ENCODE results near the gene AFF4.

Gene AFF4

DNA sequence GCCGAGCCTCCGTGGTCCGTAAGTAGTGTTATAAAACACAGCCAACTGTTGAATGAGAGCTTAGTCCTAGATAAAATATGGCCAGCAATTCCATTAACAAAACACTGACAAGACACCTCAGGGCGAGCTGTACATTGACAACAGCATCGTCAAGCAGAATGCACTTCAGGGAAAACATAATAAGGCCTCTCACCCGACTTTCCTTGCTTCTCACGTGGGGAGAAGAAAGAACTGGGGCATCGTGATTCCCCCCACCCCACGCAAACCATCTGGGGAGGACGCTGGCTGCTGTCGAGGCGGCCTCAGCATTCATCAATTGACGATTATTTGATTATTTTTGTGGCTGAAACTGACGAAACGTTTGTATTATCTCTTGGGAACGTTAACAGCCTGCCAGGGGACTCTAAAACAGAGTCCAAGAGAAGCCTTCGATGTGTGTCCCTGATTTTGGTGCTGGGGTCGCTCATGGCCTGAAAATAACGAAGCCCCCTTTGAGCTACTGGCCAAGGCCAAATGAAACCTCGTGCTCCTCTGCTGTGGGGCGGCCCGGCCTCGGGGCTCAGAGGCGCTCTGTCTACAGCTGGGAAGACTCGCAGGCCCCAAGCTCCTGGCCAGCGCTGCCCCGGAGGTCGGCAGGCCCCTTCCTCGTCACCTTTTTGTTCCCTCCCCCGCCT is 97.6 kb downstream of the AFF4 start:
- in situ Hi-C loops (cut with HindIII; ENCODE audit: low sequenced_read_pairs), result loop anchor here (5.0 to 25.0 kb wide), 2 partner anchors 44 to 479 kb away; no protein-coding TSS in a partner anchor

DNA sequence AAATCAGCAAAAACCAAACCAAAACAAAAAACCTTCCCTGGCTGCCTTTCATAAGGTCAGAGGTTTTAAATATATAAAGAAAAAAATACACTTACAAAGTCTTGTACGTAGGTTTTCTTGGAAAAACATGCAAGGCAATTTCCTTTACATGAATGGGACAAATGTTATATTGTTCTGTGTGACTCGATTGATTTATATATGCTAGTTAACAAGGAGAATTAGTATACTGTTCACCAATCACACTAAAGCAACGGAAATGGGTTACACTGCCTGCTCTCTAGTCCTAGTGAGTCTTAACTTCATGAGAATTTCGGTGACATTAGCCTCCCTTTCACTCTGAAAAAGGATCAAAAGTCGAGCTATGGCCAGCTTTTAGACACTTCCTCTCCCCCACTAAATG is 102.7 kb downstream of the AFF4 start:
- in situ Hi-C loops (cut with HindIII; ENCODE audit: low sequenced_read_pairs), result loop anchor here (25.0 kb wide), 1 partner anchor 473 kb away; no protein-coding TSS in a partner anchor

DNA sequence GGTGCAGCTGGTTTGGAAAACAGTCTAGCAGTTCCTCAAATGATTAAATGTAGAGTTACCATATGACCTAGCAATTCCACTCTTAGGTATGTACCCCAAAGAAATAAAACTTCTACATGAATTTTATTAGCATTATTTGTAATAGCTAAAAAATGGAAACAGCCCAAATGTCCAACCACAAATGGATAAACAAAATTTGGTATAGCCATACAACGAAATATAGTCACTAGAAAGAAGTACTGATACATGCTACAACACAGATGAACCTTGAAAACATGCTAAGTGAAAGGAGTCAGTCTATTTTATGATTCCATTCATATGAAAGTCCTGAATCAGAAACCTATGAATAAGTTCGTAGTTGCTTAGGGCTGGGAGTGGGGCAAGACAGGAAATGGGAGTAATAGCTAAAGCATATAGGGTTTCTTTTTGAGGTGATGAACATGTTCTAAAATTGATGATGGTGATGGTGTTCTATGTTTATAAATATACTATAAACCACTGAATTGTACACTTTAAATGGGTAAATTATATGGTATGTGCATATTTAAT is 103.5 kb downstream of the AFF4 start:
- in situ Hi-C loops (cut with HindIII; ENCODE audit: low sequenced_read_pairs), result loop anchor here (25.0 kb wide), 1 partner anchor 473 kb away; no protein-coding TSS in a partner anchor

DNA sequence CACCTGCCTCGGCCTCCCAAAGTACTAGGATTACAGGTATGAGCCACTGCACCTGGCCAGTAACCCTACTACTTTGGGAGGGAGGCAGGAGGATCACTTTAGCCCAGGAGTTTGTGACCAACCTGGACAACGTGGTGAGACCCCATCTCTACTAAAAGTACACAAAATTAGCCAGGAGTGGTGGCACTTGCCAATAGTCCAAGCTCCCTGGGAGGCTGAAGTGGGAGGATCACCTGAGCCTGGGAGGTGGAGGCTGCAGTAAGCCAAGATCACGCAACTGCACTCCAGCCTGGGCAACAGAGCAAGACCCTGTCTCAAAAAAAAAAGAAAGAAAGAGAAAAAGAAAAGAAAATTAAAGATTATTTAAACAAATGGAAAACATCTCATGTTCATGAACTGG is 107.4 kb downstream of the AFF4 start:
- in situ Hi-C loops (cut with HindIII; ENCODE audit: low sequenced_read_pairs), result loop anchor here (25.0 kb wide), 1 partner anchor 469 kb away; no protein-coding TSS in a partner anchor

DNA sequence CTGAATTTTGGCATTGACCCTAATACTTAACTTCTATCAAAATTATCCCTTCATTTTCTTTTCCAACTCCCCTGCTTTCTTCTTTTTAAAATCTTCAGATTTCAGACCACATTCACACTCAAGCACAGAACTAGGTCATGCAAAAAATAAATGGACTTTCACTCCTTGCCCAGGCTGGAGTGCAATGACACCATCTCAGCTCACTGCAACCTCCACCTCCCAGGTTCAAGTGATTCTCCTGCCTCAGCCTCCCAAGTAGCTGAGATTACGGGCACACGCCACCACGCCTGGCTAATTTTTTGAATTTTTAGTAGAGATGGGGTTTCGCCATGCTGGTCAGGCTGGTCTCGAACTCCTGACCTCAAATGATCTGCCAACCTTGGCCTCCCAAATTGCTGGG is 108.4 kb downstream of the AFF4 start:
- in situ Hi-C loops (cut with HindIII; ENCODE audit: low sequenced_read_pairs), result loop anchor here (25.0 kb wide), 1 partner anchor 468 kb away; no protein-coding TSS in a partner anchor

DNA sequence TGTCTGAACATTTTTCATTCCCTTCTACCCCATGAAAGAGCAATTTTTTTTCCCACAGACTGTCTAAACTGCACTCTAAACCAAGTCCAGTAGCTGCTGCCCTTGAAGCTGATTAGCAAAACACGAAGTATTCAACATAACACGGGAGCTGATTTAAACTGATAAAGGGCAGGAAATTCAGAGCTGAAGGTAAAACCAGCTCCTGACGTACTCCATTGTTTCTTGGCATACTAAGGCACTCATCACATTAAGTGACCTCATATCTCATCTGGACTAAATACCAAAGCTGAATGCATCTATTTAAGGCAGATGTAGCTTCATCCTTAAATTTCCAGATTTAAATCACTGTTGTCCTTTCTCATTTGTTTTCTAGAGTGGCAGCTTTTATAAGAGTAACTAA is 109.1 kb downstream of the AFF4 start:
- in situ Hi-C loops (cut with HindIII; ENCODE audit: low sequenced_read_pairs), result loop anchor here (25.0 kb wide), 1 partner anchor 467 kb away; no protein-coding TSS in a partner anchor

DNA sequence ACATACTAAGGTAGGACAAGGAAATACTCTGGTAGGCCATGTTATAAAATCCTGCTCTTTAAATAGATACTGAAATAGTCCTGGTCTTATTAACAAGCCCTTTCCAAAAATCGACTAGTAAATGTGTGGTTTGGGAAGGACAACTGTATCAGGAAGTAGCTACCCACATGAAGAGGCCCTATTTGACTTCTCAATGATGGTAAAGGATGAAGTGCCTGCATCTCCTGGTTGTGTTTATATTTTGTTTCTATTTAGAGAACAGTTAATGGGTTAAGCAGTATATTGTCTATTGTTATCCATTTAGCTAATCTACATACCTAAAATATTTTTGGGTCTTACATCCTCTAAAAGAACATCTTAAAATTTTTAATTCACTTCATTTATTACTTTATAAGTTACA is 109.6 kb downstream of the AFF4 start:
- in situ Hi-C loops (cut with HindIII; ENCODE audit: low sequenced_read_pairs), result loop anchor here (25.0 kb wide), 1 partner anchor 466 kb away; no protein-coding TSS in a partner anchor

DNA sequence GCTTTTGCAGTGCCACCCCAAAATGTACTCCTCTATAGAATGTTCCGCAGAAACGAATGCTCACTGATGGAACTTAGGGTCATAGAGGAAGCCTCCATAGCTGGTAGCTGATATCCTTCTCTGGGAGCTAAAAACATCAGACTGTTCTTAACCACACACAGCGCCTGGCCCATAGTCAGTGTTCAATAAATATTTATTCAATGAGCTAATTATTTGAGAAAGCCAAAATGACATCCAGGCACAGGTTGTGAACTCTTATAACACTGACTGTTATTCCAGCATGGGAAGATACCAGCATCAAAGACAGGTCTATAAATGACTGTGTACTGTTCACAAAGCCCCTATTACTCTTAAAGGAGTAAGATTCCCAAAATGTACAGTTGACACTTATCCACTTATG is 110.1 kb downstream of the AFF4 start:
- in situ Hi-C loops (cut with HindIII; ENCODE audit: low sequenced_read_pairs), result loop anchor here (25.0 kb wide), 1 partner anchor 466 kb away; no protein-coding TSS in a partner anchor

DNA sequence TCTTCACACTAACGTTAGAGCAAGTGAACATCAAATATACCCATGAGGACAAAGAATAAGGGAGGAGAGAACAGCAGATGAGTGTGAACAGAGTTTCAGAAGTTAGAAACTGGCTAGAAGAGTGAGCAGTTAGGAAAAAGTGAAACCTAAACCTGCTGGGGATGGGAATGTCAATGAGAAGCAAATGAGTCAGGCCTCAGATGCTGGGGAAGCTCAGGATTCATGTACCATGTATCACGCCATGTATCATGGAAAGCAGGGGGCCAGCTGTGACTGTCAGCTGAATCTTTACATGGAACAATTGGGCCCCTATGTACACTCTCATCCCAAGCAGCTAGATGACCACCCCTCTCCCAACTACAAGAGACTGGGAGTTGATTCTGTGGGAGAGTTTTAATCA is 113.4 kb downstream of the AFF4 start:
- in situ Hi-C loops (cut with HindIII; ENCODE audit: low sequenced_read_pairs), result loop anchor here (25.0 kb wide), 1 partner anchor 463 kb away; no protein-coding TSS in a partner anchor

DNA sequence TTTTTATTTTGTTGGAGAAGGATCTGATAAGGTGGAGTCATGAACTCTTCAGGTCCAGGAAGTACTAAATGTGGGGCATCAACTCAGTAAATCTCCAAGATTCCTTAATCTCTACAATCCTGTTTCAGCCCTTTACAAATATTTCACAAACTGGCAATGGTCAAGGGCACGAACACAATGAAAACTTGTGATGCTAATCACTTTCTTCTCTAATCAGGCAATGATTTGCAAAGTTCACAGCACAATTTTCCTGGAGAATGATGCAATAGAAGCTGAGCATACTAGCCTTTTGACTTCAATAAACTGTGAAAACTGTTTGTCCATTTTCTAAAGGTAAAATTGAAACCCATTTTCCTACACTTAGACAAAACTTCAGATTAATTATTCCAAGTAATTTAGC is 114.1 kb downstream of the AFF4 start:
- in situ Hi-C loops (cut with HindIII; ENCODE audit: low sequenced_read_pairs), result no loop called here

DNA sequence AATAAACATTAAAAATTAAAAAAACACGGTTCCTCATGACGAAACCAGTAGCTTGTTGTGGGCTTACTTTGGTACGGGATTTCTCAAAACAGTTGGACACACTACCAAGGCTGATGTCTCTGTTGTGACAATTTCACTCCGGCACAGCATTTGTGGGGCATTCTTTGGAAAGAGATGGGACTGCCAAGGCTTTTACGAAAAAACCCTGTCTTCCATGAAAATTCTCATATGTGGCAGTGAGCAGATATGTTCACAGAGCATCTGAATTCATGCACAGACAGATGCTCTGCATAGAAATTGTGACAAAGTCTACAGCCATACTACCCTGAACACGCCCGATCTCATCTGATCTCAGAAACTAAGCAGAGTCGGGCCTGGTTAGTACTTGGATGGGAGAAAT is 115.2 kb downstream of the AFF4 start:
- in situ Hi-C loops (cut with HindIII; ENCODE audit: low sequenced_read_pairs), result no loop called here

DNA sequence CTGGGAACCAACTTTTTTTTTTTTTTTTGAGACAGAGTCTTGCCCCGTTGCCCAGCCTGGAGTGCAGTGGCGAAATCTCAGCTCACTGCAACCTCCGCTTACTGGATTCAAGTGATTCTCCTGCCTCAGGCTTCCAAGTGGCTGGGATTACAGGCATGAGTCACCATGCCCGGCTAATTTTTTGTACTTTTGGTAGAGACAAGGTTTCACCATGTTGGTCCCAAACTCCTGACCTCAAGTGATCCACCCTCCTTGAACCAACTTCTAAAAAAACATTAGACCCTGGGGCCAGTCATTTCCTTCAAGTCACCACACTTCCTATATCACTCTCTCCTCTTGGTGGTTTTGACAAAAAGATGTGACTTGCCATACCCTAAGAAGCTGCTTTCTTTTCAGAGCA is 122.1 kb downstream of the AFF4 start:
- in situ Hi-C loops (cut with HindIII; ENCODE audit: low sequenced_read_pairs), result no loop called here

DNA sequence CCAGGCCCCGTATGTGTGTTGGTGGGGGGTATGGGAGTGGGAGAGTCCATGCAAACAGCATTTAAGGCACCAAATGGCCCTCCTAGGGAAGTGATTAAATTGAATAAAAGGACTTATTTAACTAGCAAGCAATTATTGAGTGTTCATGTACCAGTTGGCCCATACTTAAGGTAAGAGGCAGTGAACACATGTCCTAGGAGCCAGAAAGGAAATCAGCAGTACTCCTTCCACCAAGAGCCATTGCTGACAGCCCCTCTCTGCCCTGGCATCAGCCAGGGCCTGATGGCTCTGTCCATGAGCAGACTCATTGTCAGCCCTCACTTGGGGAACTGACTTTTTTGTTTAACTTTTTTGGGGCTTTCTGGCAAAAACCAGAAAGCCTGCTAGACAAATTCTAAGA is 122.5 kb downstream of the AFF4 start:
- in situ Hi-C loops (cut with HindIII; ENCODE audit: low sequenced_read_pairs), result no loop called here

DNA sequence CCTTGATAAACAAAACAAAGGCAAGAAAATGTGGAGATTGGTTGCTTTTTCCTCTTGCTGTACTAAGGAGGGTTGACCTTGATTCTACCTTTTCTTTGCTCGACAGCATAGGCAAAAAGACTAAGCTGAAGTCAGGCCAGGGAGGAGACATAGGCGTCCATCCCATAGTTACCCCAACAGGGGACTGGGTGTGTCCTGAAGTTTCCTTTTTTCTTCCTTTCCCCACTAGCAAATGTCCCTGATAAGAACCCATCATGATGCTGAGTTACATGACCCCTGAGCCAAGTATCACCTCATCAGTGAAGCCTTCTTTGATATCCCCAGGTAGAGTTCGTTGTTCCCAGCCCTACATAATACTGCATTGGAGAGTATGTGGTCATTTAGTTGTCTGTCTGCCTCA is 123.1 kb downstream of the AFF4 start:
- in situ Hi-C loops (cut with HindIII; ENCODE audit: low sequenced_read_pairs), result no loop called here

DNA sequence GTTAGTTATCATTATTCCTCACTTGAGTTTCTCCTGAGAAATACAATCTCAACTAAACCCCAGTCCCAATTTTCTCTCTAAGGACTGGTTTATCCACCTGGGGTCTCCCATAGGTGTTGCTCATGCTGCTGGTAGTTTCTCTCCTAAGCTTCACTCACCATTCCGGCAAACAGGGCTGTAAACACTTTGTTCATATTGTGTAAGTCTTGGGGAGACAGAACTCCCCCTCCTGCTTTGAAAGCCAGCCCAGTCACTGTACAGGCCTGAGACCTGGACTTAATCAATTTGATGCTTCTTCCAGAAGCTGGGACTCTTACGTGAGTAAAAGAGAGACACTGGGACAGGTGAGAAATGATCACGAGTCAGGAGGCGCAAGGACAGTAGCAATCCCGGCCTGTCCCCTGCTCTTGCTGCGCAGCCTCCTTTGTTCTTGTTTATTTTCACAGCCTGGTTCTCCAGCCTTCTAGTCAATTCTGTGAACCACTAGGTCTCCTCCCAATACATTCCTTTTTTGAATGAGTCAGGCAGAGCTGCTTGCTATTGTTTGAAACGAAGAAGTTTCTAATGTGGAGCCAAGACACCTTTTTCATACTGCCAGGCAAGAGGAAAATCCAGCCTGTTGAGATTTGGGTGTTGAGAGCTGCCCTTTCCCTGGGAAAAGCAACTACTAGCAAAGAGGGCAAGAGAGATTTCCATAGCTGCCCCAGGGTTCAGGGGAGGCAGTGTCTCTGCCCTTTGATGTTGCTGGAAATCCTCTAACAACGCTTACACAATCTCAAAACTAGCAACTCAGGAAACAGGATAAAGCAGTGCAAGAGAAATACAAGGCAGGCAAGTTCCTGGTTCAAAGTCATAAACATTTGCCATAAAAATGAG is 123.8 kb downstream of the AFF4 start:
- in situ Hi-C loops (cut with HindIII; ENCODE audit: low sequenced_read_pairs), result no loop called here

DNA sequence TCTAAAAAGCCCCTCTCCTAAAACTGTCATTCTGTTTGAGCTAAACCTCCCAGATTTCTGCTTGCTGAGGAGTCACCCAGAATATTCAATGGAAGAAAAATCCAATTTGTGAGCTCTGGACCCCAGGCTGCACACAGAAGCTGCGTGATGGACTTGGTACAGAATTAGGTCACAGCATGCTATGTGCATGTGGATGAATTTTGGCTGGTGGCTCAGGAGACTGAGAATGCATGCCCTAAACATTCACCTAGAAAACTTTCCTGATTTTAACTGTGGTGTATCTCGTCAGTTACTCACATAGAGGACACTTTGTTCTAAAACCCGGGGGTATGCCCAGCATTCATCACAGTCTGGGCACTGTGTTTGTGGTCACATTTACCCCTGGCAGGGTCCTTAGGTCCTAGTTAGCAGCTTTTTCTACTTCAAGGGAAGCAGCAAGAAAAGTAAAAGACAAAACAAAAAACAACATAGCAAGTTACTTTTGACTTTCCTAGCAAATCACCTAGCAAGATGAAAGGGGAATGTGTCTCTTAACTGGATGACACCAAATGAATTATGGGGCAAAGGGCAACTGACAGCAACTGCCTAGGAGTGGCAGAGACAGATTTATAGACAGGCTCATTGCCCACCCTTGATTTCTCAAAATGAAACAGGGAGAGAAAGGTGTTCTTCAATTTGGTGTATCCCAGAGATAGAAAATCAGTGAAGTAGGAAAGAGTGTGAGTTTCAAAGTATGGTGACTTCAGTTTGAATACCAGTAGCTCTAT is 124.7 kb downstream of the AFF4 start:
- in situ Hi-C loops (cut with HindIII; ENCODE audit: low sequenced_read_pairs), result no loop called here

DNA sequence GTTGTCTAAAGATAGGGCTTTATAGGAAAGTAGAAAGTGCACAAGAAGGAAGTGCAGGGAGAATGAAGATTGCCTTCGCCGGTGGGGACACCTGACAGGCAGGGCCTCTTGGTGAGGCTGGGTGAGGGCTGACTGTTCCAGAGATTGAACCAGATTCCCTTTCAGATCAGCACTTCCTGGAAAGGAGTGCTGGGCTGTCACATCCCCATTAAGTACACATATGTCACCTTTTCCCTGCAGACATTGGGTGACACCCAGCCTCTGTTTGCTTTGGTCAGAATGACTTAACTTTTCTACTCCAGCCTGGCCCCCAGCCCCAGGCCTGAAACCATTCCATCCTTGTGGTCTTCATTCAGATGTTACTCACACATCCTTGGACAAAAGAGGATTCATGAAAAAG is 125.6 kb downstream of the AFF4 start:
- in situ Hi-C loops (cut with HindIII; ENCODE audit: low sequenced_read_pairs), result no loop called here

DNA sequence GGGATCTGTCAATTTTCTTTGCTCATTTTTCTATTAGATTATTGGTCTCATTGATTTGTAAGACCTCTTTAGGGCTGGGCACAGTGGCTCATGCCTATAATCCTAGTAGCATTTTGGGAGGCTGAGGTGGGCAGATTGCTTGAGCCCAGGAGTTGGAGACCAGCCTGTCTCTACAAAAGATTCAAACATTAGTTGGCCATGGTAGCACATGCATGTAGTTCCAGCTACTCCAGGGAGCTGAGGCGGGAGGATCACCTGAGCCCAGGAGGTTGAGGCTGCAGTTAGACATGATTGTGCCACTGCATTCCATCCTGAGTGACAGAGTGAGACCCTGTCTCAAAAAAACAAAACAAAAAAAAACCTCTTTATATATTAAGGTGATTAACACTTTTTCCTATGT is 126.6 kb downstream of the AFF4 start:
- in situ Hi-C loops (cut with HindIII; ENCODE audit: low sequenced_read_pairs), result no loop called here

DNA sequence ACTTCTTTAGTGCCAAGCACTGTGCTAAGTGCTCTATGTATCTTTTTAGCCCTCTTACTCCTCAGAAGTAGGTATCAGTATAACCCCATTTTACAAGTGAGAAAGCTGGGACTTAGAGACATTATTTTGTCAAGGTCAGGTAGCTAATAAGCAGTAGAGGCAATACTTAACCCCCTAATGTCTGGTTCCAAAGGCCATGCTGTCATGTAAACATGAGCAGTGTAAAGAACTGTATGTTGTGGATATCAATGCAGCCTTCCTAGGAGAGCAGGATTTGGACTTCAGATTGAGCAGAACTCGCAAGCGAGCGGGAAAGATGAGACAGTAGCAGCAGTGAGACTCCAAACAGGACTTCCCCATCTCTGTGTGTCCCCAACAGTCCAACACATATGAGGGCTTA is 129.4 kb downstream of the AFF4 start:
- in situ Hi-C loops (cut with HindIII; ENCODE audit: low sequenced_read_pairs), result no loop called here

DNA sequence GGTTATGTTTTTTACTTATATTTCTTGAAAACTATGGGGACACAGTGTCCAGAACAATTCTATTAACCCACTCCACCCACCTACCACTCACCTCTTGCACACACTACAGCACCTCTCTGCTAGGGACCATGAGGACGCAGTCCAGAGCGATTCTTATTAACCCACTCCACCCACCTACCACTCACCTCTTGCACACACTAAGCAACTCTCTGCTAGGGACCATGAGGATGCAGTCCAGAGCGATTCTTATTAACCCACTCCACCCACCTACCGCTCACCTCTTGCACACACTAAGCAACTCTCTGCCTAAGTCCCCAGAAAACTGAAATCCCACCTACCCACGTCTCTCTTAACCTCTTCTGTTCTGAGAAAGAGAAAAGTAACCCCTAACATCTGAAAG is 130.8 kb downstream of the AFF4 start:
- in situ Hi-C loops (cut with HindIII; ENCODE audit: low sequenced_read_pairs), result no loop called here
